Activated CD4-positive, alpha-beta T cell treated with anti-CD3 and anti-CD28 coated beads, Interleukin-10, Interleukin-2, amounts not matched to agents 100 ng/mL and 50 ng/mL, durations not matched to agents 16 hours and 8 hours (primary cell): ENCODE measurements around the gene ZNF692.

Source experiments
- DNase-seq: peaks from one replicate; pipeline ENCODE4 v3.0.0-alpha.2; 2020

The ZNF692 gene

DNA sequence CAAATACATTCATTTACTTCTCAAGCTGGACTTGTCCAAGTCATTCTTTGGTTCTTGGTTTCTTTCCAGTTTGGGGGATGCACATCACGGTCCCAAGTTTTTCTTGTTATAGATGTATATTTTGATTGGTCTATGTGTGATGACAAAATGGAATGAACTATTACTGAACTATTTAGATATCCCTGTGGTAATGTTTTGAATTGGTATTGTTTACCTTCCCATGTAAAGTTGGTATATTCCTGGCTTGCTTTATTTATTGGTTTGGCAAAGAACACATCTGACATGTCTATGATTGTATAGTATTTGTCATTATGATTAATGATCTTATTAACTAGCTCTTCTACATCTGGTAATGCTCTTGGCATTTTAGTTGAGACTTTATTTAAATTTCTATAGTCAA, 22.4 kb upstream of the ZNF692 start:
- DNase-seq = no peak

DNA sequence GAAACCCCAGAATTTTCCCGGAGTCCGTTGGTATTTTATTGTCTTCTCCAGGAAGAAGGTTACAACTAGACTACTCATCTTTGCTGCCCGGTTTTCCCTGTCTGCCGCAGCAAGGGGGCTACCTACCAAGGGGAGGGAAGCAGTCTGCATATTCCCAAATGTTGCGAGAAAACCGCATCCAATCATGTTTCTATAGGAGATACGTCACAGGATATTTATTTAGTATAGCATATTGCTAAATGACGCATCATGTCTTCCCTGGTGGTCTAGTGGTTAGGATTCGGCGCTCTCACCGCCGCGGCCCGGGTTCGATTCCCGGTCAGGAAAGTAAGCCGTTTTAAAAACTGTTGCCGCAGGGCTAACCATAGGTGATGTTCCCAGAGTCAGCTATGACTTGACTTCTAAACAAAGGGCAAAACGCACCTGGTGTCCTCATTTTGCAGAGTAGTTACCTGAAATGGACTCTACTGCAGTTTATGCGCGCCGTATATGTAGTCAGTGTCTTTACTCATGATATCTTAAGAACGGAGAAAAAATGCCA, 15.2 kb upstream of the ZNF692 start:
- DNase-seq = peak; percentile 91

GRCh38 chr1:248873409-248873992, 14.6 kb upstream of the ZNF692 start:
- DNase-seq = peak; percentile 95

- peak; percentile 71 for DNase-seq
These were observed 14.0 kb upstream of the ZNF692 start for GRCh38 chr1:248872752-248873408.

- no peak for DNase-seq
These were observed 13.0 kb upstream of the ZNF692 start for GRCh38 chr1:248871837-248872401.

DNA sequence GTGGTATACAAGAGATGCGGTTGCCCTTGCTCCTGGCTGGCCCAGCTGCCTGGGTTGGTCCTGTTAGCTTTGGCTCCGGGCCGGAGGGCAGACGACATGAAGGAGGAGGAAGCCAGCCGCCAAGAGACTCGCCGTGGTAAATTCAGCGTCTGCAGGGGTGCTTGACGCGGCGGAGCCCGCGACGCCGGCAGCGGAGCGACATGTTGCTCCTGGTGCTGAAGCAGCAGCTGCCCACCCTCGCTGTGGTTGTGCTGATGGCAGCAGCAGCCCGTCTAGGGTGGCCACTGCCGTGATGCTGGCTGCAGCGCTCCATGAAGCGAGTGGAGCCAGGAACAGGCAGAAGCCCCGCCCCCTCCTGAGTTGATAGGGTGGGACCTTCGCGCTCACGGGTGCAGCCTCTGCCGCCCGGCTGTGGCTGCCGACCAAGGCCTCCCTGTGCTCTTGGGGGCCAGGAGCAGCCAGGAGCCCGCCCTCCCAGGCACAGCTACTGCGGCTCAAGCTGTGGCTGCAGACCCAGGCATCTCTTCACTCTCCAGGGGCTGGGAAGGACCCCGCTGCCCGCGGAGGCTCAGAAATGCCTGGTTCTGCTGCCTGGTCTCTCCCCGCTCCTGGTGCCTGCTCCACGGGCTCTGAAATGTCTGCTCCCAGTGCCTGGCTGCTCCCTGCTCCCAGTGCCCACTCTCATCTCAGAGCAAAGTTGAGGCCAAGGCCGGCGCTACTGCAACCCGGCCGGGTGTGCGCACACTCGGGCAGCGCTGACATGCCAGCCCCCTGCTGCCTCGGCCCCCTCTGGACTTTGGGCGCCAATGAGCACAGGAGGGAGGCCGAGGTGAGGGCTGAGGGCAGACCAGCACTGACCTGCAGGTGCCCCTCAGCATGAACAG, 4.4 kb upstream of the ZNF692 start:
- DNase-seq = peak; percentile 85

GRCh38 chr1:248862695-248862997, 3.8 kb upstream of the ZNF692 start:
- DNase-seq = no peak

GRCh38 chr1:248861616-248862015, 2.7 kb upstream of the ZNF692 start:
- no peak for DNase-seq

DNA sequence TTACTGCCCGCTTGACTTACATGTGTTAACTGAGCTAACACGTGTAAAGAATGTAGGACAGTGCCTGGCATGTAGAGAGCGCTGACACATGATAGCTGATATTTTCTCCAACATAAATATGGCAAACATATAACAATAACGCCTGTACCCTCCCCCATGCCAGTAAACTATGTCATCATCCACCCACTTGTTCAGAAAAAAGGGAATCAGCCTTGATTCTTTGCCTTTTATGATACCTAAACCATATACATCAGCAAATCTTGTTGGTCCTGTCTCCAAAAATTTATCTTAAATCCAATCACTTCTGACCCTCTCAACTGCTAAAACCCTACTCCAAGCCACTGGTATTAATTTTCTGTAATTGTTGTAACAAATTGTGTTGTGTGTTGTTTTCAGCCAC, 1.1 kb upstream of the ZNF692 start:
- no peak for DNase-seq

- peak; percentile 56 for DNase-seq
These were observed 592 bp downstream of the ZNF692 start for GRCh38 chr1:248858096-248858890.

- DNase-seq = no peak
These were observed 1.2 kb downstream of the ZNF692 start for GRCh38 chr1:248857749-248858095.

- no peak for DNase-seq
These were observed 1.7 kb downstream of the ZNF692 start for GRCh38 chr1:248857201-248857600.

- DNase-seq = no peak
These were observed 2.7 kb downstream of the ZNF692 start for GRCh38 chr1:248856176-248856575.

- DNase-seq = no peak
These were observed 3.3 kb downstream of the ZNF692 start for GRCh38 chr1:248855580-248855979.

DNA sequence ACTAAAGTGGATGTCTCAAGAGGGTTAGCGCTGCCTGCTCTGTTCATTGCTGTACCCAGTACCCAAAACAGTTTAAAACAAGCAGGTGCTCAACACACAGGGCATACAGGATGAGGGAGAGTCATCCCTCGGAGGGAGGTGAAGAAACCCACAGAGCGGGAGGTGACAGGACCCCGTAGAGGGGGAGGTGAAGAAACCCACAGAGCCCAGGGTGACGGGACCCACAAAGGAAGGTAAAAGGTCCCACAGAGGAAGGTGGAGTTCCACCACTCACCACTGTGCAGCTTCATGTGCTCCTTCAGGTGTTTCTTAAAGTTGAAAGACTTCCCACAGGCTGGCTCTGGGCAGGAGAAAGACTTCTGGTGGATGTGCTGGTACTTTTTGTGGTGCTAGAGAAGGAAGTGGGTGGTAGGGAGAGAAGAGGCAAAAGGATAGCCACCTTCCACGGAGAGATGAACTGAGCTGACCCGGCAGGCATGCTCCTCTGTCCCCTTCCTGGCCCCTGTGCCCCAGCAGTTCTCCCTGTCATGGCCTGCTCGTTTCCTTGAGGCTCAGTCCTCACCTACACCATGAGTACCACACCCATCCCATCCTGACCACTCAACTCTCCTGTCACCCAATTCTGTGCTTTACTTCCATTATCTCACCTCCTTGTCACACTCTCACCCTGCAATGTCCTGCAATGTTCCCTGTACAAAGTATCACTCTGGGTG, 5.1 kb downstream of the ZNF692 start:
- DNase-seq = peak; percentile 21

DNA sequence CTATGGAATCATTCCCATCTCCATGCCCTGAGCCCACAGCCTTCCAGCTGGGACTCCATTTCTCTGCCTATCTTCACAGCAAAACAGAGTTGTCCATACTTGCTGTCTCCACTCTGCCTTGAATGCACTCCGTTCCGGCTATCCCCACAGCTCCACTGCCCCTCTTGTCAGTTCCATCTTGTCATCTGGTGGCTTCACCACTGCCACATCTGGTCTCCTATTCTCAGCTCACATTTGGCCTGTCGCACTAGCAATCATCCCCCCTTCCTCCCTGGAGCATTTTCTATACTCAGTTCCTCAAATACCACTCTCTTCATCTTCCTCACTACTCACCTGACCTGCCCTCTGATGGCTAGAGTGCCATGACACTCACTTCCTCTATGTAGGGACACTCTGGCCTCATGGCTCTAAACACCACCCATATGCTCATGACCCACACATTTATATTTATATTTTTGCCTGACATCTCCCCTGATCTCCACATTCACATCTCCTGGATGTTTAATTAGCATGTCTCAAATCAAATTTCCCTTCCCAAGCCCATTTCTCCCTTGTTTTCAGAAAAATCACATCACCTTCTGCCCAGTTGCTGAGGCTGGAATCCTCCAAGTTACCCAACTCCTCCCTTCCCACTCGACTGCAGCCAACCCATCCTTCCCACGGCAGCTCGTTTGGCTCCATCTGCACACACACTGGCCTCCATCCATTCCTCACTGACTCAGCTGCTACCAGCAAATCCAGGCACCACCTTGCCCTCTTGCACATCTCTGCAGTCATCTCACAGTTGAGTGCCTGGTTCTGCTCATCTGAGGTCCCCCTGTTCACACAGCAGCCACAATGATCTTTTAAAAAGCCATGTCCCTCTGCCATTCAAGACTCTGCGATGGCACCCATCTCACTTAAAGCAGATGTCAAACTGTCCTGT, 6.1 kb downstream of the ZNF692 start:
- no peak for DNase-seq

- no peak for DNase-seq
These were observed 7.5 kb downstream of the ZNF692 start for GRCh38 chr1:248851390-248851789.

- DNase-seq = no peak
These were observed 8.2 kb downstream of the ZNF692 start for GRCh38 chr1:248850536-248851251.

DNA sequence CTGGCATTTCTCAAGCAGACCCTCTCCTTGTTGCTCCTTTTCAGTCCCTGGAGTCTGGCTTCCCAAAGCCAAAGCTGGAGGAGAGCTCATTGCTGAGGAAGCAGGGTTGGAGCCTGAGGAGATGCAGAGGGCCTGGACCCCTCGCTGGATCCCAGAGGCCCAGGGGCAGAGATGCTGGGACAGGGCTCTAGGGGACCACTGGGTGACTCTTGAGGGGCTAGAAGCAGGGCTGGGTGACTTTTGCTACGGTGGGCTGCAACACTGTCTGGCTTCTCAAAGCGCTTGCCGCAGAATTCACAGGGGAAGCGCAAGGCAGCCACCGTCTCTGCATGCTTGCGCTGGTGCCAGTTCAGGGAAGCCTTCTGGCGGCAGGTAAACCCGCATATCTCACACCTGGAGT, 8.8 kb downstream of the ZNF692 start:
- DNase-seq = no peak

DNA sequence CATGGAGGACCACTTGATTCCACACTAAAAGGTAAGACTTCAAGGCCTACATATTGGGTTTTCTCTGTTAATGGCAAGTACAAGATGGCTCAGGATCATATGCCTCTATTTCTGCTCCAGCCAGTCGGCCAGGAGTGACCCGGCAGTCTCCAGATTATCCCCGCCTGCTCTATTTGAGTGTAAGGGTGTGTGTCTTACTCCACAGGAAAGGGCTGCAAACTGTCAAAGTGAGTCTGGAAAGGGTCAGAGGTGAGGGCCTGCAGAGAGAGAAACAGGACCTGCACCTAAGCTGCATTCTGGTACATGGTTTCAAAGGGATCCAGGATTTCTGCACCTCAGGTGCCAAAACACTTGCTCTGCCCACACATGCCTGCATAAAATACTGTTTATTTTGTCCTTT, 9.2 kb downstream of the ZNF692 start:
- DNase-seq = no peak
